ENCODE results near the gene LYZL4. TPM values are rescaled to one million over a fixed set of nuclear protein-coding genes. Genes with fewer than 3 reads are reported as not detected.

LYZL4 gene
- total and polyA plus RNA-seq, 2 donors (not counting 1 experiment from before 2014, with no cell fraction given), result not detected

DNA sequence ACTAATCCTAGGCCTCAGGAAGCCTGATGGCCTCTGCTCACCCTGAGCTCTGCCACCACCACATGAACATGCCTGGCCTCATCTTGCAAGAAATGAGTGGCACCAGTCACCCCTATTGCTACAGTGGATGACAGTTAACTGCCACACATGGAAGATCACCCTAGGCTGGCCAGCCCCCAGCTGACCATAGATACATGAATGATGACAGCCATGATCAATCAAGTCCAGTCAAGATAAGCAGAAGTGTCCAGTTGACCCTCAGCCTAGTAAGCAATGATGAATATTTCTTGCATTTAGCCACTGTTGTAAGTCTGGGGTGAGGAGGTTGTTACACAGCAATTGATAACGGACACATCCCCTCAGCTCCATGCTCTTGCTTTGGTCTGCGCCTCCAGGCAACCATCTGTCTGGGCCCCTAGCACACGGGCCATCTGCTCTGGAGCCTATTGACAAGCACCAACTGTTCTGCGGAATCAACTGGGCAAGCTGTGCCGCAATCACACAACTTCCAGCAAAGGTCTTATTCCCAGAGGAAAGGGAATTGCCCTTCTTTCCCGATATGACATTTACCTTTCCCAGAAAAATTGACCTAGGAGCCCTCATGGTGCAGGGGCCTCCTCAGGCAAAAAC, 2.2 kb upstream of the LYZL4 start:
- no peaks in the 10 kb centered on the region for H3K9me3 Mint-ChIP-seq (ENCODE audit: insufficient read depth)
- H3K27ac Mint-ChIP-seq, result no peak overlapping the region
- Histone ChIP-seq H3K4me3 (ENCODE audit: control extremely low read depth in 1 of 5, extremely low read depth in 1 of 5, insufficient read depth in 1 of 5, low read depth in 2 of 5, low read length in 4 of 5) (no peak overlapping the region), H3K4me1 (ENCODE audit: control insufficient read depth in 2 of 2, insufficient read depth in 2 of 2, low read length in 2 of 2) (no peaks in the 10 kb centered on the region), H3K27ac (ENCODE audit: low read length in 2 of 2) (no peak overlapping the region), H3K27me3 (replicated peaks in 1 of 4; ENCODE audit: control extremely low read depth in 1 of 4, control insufficient read depth in 3 of 4, insufficient read depth in 4 of 4, low read length in 3 of 4) (peaks cover 0 to 10% (median 0%) of the 10 kb centered on the region in 4 experiments), H3K36me3 (replicated peaks in 1 of 2; ENCODE audit: control extremely low read depth in 1 of 2, control insufficient read depth in 1 of 2, extremely low read depth in 1 of 2, insufficient read depth in 2 of 2, low read length in 1 of 2) (no peaks in the 10 kb centered on the region), H2AFZ (ENCODE audit: insufficient read depth, low read depth, low read length, poor library complexity, severe bottlenecking) (no peak overlapping the region), H3K4me2 (replicated peaks; ENCODE audit: low read depth, low read length, poor library complexity, severe bottlenecking) (no peak overlapping the region), H3K79me2 (ENCODE audit: control insufficient read depth, insufficient read depth, low read length) (no peaks in the 10 kb centered on the region), H3K9me3 (ENCODE audit: control extremely low read depth in 1 of 3, control insufficient read depth in 2 of 3, insufficient read depth in 1 of 3, low read length in 2 of 3) (no peaks in the 10 kb centered on the region), H3K9ac (ENCODE audit: low read length) (no peak overlapping the region), H4K20me1 (ENCODE audit: control insufficient read depth, insufficient read depth, low read length, poor library complexity, severe bottlenecking) (no peaks in the 10 kb centered on the region)
- CTCF ChIA-PET, result no interaction called here
- 96% methylated on average over 4 of the region's 6 CpGs for WGBS (ENCODE audit: insufficient coverage)
- intact Hi-C loops (cut with micrococcal nuclease), result no loop called here
- H3K4me1 Mint-ChIP-seq, result no peaks in the 10 kb centered on the region
- ATAC-seq (ENCODE audit: low read depth) (no peak), DNase-seq (no peak)
- no peak for TF ChIP-seq EZH2 (IDR thresholded peaks at IDR 0.05; ENCODE audit: borderline replicate concordance, insufficient read depth, low read depth, low read length, poor library complexity, severe bottlenecking)
- TF ChIP-seq, protein P1, sequence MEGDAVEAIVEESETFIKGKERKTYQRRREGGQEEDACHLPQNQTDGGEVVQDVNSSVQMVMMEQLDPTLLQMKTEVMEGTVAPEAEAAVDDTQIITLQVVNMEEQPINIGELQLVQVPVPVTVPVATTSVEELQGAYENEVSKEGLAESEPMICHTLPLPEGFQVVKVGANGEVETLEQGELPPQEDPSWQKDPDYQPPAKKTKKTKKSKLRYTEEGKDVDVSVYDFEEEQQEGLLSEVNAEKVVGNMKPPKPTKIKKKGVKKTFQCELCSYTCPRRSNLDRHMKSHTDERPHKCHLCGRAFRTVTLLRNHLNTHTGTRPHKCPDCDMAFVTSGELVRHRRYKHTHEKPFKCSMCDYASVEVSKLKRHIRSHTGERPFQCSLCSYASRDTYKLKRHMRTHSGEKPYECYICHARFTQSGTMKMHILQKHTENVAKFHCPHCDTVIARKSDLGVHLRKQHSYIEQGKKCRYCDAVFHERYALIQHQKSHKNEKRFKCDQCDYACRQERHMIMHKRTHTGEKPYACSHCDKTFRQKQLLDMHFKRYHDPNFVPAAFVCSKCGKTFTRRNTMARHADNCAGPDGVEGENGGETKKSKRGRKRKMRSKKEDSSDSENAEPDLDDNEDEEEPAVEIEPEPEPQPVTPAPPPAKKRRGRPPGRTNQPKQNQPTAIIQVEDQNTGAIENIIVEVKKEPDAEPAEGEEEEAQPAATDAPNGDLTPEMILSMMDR (IDR thresholded peaks at IDR 0.05), result no peak
- H3K4me3 Mint-ChIP-seq, result no peak overlapping the region
- H3K27me3 Mint-ChIP-seq, result peaks cover 31% of the 10 kb centered on the region
- POLR2A ChIA-PET, result no interaction called here

DNA sequence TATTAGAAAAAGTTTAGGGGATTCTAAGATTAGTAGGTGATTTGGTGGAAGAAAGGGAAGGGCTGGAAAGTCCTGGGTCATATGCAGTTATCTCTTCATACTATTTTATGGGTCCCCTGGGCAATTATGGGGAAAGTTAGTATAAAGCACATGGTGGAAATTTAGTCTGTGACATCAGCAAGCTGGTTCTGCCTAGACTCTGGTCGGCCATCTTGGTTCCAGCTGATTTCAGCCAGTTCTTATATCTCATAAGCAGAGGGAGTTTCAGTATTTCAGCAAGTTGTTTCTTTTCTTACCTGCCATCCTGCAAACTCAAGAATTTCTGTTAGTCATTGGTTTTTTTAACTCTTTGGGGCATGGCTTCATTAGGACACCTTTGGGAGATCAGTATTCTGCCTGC, 1.0 kb upstream of the LYZL4 start:
- H3K27ac ChIP-seq (ENCODE audit: low read length in 2 of 2), result no peak overlapping the region
- H3K4me3 Mint-ChIP-seq, result no peak overlapping the region
- no peaks in the 10 kb centered on the region for H3K4me1 Mint-ChIP-seq
- H2AFZ ChIP-seq (ENCODE audit: insufficient read depth, low read depth, low read length, poor library complexity, severe bottlenecking), result no peak overlapping the region
- peaks cover 27% of the 10 kb centered on the region for H3K27me3 Mint-ChIP-seq
- H3K9me3 Mint-ChIP-seq (ENCODE audit: insufficient read depth), result no peaks in the 10 kb centered on the region
- H3K79me2 ChIP-seq (ENCODE audit: control insufficient read depth, insufficient read depth, low read length), result no peaks in the 10 kb centered on the region
- intact Hi-C loops (cut with micrococcal nuclease), result no loop called here
- no peaks in the 10 kb centered on the region for H4K20me1 ChIP-seq (ENCODE audit: control insufficient read depth, insufficient read depth, low read length, poor library complexity, severe bottlenecking)
- ATAC-seq (ENCODE audit: low read depth), result no peak
- peaks cover 0 to 10% (median 0%) of the 10 kb centered on the region in 4 experiments for H3K27me3 ChIP-seq (replicated peaks in 1 of 4; ENCODE audit: control extremely low read depth in 1 of 4, control insufficient read depth in 3 of 4, insufficient read depth in 4 of 4, low read length in 3 of 4)
- no peaks in the 10 kb centered on the region for H3K4me1 ChIP-seq (ENCODE audit: control insufficient read depth in 2 of 2, insufficient read depth in 2 of 2, low read length in 2 of 2)
- H3K4me3 ChIP-seq (ENCODE audit: control extremely low read depth in 1 of 5, extremely low read depth in 1 of 5, insufficient read depth in 1 of 5, low read depth in 2 of 5, low read length in 4 of 5), result no peak overlapping the region
- DNase-seq, result no peak
- POLR2A ChIA-PET, result no interaction called here
- WGBS (ENCODE audit: insufficient coverage), result 100% methylated on average over 1 of the region's 1 CpG
- H3K4me2 ChIP-seq (replicated peaks; ENCODE audit: low read depth, low read length, poor library complexity, severe bottlenecking), result no peak overlapping the region
- H3K9ac ChIP-seq (ENCODE audit: low read length), result no peak overlapping the region
- H3K27ac Mint-ChIP-seq, result no peak overlapping the region
- no peaks in the 10 kb centered on the region for H3K9me3 ChIP-seq (ENCODE audit: control extremely low read depth in 1 of 3, control insufficient read depth in 2 of 3, insufficient read depth in 1 of 3, low read length in 2 of 3)
- CTCF ChIA-PET, result no interaction called here
- TF ChIP-seq, protein P1 (IDR thresholded peaks at IDR 0.05), result no peak
- TF ChIP-seq EZH2 (IDR thresholded peaks at IDR 0.05; ENCODE audit: borderline replicate concordance, insufficient read depth, low read depth, low read length, poor library complexity, severe bottlenecking), result no peak
- no peaks in the 10 kb centered on the region for H3K36me3 ChIP-seq (replicated peaks in 1 of 2; ENCODE audit: control extremely low read depth in 1 of 2, control insufficient read depth in 1 of 2, extremely low read depth in 1 of 2, insufficient read depth in 2 of 2, low read length in 1 of 2)

Measured in B cell (primary cell).